HepG2 (cell line): ENCODE data around the gene CXCL3. TPM values are rescaled to one million over a fixed set of nuclear protein-coding genes. Genes with fewer than 3 reads are reported as not detected.

Source experiments
- TBX2 ChIP-seq: sonication (generic); formaldehyde crosslinking; IDR thresholded peaks from 2 replicates; pipeline ENCODE4 v1.5.0; 2020; ENCODE audit warnings: missing genetic modification reagents, mild to moderate bottlenecking, borderline replicate concordance
- ZBTB4 ChIP-seq: sonication (generic); formaldehyde crosslinking; IDR thresholded peaks from 2 replicates; pipeline ENCODE4 v1.4.0; 2020; ENCODE audit warnings: missing genetic modification reagents, mild to moderate bottlenecking, borderline replicate concordance
- ZNF337 ChIP-seq: sonication (generic); formaldehyde crosslinking; IDR thresholded peaks from 2 replicates; pipeline ENCODE4 v1.5.1; 2020; ENCODE audit warnings: missing genetic modification reagents, low read depth, mild to moderate bottlenecking, borderline replicate concordance
- ZNF407 ChIP-seq: sonication (generic); formaldehyde crosslinking; IDR thresholded peaks from one replicate; pipeline ENCODE4 v1.5.1; 2020; ENCODE audit warnings: mild to moderate bottlenecking, missing genetic modification reagents; ENCODE audit errors: not compliant biosample characterization
- ZNF687 ChIP-seq: sonication (generic); formaldehyde crosslinking; IDR thresholded peaks from 2 replicates; pipeline ENCODE4 v1.5.1; 2020; ENCODE audit warnings: mild to moderate bottlenecking, missing genetic modification reagents, moderate library complexity
- polyA plus RNA-seq, 8 experiments: library from polyadenylated mRNA; depleted of rRNA in 3 of 8; stranded (reverse) in 7 of 8; unstranded in 1 of 8; fragments of >200 nt; fragmentation: Illumina TruSeq in 4 of 8; extraction: Trizol in 4 of 8; gene quantifications; 2 replicates each; pipeline versions ENCODE4 v1.2.1 to v1.2.3, GENCODE V29; 2011 to 2016; ENCODE audit warnings: low read depth in 4 of 8, missing spikeins in 1 of 8, mixed read lengths in 1 of 8; ENCODE audit not compliant: insufficient read depth in 1 of 8
- total RNA-seq, 5 experiments: library from RNA; depleted of rRNA; stranded (reverse); fragments of >200 nt; fragmentation: Illumina TruSeq; extraction: Trizol; gene quantifications; 2 replicates each; pipeline ENCODE4 v1.2.3, GENCODE V29; 2016; ENCODE audit warnings: low read depth in 1 of 5
- TF ChIP-seq, protein P1 (sequence below): sonication (generic); formaldehyde crosslinking; IDR thresholded peaks from 2 replicates; pipeline ENCODE4 v1.4.0; 2020; ENCODE audit warnings: missing genetic modification reagents

CXCL3 gene
- total and polyA plus RNA-seq, 2 of the 13 experiments (the other 11 are each of a cell fraction or from before 2014, with no cell fraction given), result 0.13 TPM; not detected in 1

DNA sequence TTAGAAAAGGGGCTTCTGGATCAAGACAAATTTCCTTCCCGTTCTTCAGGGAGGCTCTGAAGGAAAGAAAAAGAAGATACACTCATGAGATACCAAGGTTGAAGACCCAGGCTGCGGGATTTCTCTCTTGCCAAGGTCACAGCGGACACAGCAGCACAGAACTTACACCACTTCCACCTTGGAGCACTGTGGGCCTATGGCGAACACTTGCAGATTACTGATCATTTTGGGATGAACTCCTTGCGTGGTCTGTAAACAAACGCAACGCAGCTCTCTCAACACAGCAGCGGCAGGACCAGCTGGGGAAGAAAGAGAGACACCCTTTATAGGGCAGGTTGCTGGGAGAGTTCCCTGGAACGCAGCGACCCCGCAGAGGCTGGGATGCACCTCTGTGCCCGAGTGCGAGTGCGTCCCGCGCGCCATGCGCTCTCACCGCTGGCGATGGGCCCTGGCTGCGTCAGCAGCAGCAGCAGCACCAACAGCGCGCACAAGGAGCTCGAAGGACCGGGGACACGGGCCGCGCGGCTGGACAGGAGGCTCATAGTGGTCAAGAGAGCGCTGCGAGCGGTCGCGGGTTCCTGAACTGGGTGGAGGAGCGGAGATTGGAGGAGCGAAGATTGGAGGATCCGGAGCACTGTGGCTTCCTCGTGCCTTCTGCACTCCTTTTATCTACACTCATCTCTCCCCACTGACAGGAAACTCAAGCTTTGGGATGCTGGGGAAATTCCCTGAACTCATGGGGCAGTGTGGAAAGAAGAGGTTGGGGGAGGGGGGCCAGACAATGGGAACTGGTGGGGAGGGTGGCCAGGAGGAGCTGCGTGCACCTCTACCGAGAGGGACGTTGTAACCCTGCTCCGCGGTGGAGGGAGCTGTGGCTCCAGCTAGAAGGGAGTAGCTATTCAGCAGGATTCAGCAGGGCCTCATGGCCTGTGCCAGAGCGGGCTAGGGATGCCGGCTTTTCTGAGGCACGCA is 40.2 kb downstream of the CXCL3 start, which contains the start of gene CXCL5 (continued):
- TF ChIP-seq ZBTB4 (CRISPR knock-in tag) (no peak), ZNF407 (CRISPR knock-in tag) (no peak), ZNF337 (CRISPR knock-in tag) (no peak), TBX2 (no peak), ZNF687 (CRISPR knock-in tag) (no peak)
- TF ChIP-seq, protein P1, sequence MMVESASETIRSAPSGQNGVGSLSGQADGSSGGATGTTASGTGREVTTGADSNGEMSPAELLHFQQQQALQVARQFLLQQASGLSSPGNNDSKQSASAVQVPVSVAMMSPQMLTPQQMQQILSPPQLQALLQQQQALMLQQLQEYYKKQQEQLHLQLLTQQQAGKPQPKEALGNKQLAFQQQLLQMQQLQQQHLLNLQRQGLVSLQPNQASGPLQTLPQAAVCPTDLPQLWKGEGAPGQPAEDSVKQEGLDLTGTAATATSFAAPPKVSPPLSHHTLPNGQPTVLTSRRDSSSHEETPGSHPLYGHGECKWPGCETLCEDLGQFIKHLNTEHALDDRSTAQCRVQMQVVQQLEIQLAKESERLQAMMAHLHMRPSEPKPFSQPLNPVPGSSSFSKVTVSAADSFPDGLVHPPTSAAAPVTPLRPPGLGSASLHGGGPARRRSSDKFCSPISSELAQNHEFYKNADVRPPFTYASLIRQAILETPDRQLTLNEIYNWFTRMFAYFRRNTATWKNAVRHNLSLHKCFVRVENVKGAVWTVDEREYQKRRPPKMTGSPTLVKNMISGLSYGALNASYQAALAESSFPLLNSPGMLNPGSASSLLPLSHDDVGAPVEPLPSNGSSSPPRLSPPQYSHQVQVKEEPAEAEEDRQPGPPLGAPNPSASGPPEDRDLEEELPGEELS (CRISPR knock-in tag), result no peak
